HG02678 (cell line): ENCODE data around the gene GAB2.

Experiments used
- ATAC-seq: cut with Tn5 transposase; IDR thresholded peaks from one replicate; pipeline ENCODE4 v1.9.1; 2021; ENCODE audit warnings: mild to moderate bottlenecking, moderate library complexity; ENCODE audit not compliant: unreplicated experiment

Gene GAB2

GRCh38 chr11:78346799-78347198, 70.8 kb downstream of the GAB2 start:
- no peak for ATAC-seq

GRCh38 chr11:78345450-78345849, 72.2 kb downstream of the GAB2 start:
- no peak for ATAC-seq

GRCh38 chr11:78344676-78345075, 72.9 kb downstream of the GAB2 start:
- no peak for ATAC-seq

- no peak for ATAC-seq
Observed at GRCh38 chr11:78344094-78344493, 73.5 kb downstream of the GAB2 start.

GRCh38 chr11:78343303-78343702, 74.3 kb downstream of the GAB2 start:
- ATAC-seq = no peak

- ATAC-seq = no peak
Observed at GRCh38 chr11:78341841-78342240, 75.8 kb downstream of the GAB2 start.

- no peak for ATAC-seq
Observed at GRCh38 chr11:78340530-78340929, 77.1 kb downstream of the GAB2 start.

- no peak for ATAC-seq
Observed at GRCh38 chr11:78339945-78340344, 77.7 kb downstream of the GAB2 start.

GRCh38 chr11:78339483-78339882, 78.1 kb downstream of the GAB2 start:
- ATAC-seq = no peak

GRCh38 chr11:78338702-78339101, 78.9 kb downstream of the GAB2 start:
- no peak for ATAC-seq

- ATAC-seq = no peak
Observed at GRCh38 chr11:78338138-78338537, 79.5 kb downstream of the GAB2 start.

GRCh38 chr11:78337554-78337924, 80.1 kb downstream of the GAB2 start:
- no peak for ATAC-seq

GRCh38 chr11:78336877-78337553, 80.6 kb downstream of the GAB2 start:
- no peak for ATAC-seq

- ATAC-seq = no peak
Observed at GRCh38 chr11:78334109-78334508, 83.5 kb downstream of the GAB2 start.

- ATAC-seq = no peak
Observed at GRCh38 chr11:78332872-78333271, 84.7 kb downstream of the GAB2 start.

GRCh38 chr11:78332174-78332866, 85.3 kb downstream of the GAB2 start:
- ATAC-seq = no peak

- no peak for ATAC-seq
Observed at GRCh38 chr11:78331711-78332110, 85.9 kb downstream of the GAB2 start.

- ATAC-seq = no peak
Observed at GRCh38 chr11:78330361-78330760, 87.3 kb downstream of the GAB2 start.

- no peak for ATAC-seq
Observed at GRCh38 chr11:78327945-78328344, 89.7 kb downstream of the GAB2 start.

- ATAC-seq = no peak
Observed at GRCh38 chr11:78325274-78325781, 92.3 kb downstream of the GAB2 start.

- ATAC-seq = no peak
Observed at GRCh38 chr11:78323363-78323762, 94.3 kb downstream of the GAB2 start.

- ATAC-seq = no peak
Observed at GRCh38 chr11:78319453-78319955, 98.1 kb downstream of the GAB2 start.
